SK-N-SH (cell line): Measurements from ENCODE around the gene MEIS2.

Source experiments
- FOSL2 ChIP-seq: IDR thresholded peaks from 2 replicates; pipeline ENCODE4 v1.4.0; 2012; ENCODE audit warnings: low read depth, mild to moderate bottlenecking, moderate library complexity, borderline replicate concordance
- JUND ChIP-seq: IDR thresholded peaks from 2 replicates; pipeline ENCODE4 v1.4.0; 2012
- MXI1 ChIP-seq: IDR thresholded peaks from 2 replicates; pipeline ENCODE4 v1.6.1; 2012; ENCODE audit warnings: mild to moderate bottlenecking, low read depth, low read length, improper control_type of control experiment
- TF ChIP-seq, protein P1 (sequence below): fragments of 200-600 bp; sonication (generic); IDR thresholded peaks from 2 replicates; pipeline ENCODE4 v1.6.1; 2017; ENCODE audit warnings: antibody characterized with exemption, mild to moderate bottlenecking, moderate library complexity
- TF ChIP-seq, protein P2 (sequence below): fragments of 150-350 bp; IDR thresholded peaks from 2 replicates; pipeline ENCODE4 v1.6.1; 2017; ENCODE audit warnings: antibody characterized with exemption, low read length, low read depth, borderline replicate concordance
- TF ChIP-seq, protein P3 (sequence below): IDR thresholded peaks from 2 replicates; pipeline ENCODE4 v1.6.1; 2012; ENCODE audit warnings: mild to moderate bottlenecking, low read depth, low read length, moderate library complexity
- TF ChIP-seq, protein P4 (sequence below): IDR thresholded peaks from 2 replicates; pipeline ENCODE4; 2012

DNA sequence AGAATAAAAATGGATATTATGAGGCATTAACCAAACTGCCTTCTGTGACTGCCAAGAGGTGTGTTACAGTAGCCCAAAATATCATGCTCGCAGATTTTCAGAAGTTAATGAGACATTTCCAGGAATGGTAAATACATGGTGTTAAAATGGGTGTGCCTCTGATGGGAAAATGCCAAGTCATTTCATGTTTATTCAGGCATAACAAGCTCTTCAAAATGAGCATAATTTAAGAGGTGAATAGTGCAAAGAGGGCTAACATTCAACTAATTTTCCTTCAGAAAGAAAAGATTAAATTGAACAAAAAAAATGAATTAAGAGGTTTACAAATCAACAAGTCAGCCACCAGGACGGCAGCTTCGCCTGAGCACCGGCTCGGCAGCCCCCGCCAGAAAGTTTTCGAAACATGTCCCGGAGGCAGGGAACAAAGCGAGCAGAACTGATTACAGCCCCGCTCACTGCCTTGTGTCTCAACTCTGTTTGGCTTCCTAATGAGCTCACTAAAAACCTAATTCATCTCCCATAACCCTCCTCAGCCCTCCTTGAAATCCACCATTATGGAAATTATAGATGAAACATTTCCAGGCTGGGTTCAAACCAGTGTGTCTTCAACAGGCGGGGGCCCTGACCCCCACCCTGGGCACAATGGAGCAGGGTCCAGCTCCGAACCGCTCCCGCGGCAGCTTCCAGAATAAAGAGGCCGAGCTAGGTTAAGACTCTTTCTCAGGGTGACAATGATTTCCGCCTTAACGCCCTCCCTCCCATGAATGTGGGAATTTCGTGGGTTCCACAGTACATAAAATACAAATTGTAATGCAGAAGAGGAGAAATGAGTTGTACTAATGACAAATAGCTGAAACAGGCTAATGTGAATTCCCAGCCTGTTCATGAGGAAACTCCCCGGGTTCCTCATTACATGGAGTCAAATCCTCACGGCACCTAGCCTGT is 43.9 kb downstream of the MEIS2 start:
- TF ChIP-seq, protein P1, sequence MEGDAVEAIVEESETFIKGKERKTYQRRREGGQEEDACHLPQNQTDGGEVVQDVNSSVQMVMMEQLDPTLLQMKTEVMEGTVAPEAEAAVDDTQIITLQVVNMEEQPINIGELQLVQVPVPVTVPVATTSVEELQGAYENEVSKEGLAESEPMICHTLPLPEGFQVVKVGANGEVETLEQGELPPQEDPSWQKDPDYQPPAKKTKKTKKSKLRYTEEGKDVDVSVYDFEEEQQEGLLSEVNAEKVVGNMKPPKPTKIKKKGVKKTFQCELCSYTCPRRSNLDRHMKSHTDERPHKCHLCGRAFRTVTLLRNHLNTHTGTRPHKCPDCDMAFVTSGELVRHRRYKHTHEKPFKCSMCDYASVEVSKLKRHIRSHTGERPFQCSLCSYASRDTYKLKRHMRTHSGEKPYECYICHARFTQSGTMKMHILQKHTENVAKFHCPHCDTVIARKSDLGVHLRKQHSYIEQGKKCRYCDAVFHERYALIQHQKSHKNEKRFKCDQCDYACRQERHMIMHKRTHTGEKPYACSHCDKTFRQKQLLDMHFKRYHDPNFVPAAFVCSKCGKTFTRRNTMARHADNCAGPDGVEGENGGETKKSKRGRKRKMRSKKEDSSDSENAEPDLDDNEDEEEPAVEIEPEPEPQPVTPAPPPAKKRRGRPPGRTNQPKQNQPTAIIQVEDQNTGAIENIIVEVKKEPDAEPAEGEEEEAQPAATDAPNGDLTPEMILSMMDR: no peak
- TF ChIP-seq, protein P2, sequence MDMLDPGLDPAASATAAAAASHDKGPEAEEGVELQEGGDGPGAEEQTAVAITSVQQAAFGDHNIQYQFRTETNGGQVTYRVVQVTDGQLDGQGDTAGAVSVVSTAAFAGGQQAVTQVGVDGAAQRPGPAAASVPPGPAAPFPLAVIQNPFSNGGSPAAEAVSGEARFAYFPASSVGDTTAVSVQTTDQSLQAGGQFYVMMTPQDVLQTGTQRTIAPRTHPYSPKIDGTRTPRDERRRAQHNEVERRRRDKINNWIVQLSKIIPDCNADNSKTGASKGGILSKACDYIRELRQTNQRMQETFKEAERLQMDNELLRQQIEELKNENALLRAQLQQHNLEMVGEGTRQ: no peak
- TF ChIP-seq MXI1 (no peak), FOSL2 (no peak), JUND (no peak)
- TF ChIP-seq, protein P3, sequence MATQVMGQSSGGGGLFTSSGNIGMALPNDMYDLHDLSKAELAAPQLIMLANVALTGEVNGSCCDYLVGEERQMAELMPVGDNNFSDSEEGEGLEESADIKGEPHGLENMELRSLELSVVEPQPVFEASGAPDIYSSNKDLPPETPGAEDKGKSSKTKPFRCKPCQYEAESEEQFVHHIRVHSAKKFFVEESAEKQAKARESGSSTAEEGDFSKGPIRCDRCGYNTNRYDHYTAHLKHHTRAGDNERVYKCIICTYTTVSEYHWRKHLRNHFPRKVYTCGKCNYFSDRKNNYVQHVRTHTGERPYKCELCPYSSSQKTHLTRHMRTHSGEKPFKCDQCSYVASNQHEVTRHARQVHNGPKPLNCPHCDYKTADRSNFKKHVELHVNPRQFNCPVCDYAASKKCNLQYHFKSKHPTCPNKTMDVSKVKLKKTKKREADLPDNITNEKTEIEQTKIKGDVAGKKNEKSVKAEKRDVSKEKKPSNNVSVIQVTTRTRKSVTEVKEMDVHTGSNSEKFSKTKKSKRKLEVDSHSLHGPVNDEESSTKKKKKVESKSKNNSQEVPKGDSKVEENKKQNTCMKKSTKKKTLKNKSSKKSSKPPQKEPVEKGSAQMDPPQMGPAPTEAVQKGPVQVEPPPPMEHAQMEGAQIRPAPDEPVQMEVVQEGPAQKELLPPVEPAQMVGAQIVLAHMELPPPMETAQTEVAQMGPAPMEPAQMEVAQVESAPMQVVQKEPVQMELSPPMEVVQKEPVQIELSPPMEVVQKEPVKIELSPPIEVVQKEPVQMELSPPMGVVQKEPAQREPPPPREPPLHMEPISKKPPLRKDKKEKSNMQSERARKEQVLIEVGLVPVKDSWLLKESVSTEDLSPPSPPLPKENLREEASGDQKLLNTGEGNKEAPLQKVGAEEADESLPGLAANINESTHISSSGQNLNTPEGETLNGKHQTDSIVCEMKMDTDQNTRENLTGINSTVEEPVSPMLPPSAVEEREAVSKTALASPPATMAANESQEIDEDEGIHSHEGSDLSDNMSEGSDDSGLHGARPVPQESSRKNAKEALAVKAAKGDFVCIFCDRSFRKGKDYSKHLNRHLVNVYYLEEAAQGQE: no peak
- TF ChIP-seq, protein P4, sequence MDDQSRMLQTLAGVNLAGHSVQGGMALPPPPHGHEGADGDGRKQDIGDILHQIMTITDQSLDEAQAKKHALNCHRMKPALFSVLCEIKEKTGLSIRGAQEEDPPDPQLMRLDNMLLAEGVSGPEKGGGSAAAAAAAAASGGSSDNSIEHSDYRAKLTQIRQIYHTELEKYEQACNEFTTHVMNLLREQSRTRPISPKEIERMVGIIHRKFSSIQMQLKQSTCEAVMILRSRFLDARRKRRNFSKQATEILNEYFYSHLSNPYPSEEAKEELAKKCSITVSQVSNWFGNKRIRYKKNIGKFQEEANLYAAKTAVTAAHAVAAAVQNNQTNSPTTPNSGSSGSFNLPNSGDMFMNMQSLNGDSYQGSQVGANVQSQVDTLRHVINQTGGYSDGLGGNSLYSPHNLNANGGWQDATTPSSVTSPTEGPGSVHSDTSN: no peak
